ENCODE measurements around the gene MEGF11. TPM values are rescaled to one million over a fixed set of nuclear protein-coding genes. Genes with fewer than 3 reads are reported as not detected.

Gene MEGF11
- total and polyA plus RNA-seq, 8 donors = 2.6 to 17.4 (median 9.9) TPM; not detected in 1

DNA sequence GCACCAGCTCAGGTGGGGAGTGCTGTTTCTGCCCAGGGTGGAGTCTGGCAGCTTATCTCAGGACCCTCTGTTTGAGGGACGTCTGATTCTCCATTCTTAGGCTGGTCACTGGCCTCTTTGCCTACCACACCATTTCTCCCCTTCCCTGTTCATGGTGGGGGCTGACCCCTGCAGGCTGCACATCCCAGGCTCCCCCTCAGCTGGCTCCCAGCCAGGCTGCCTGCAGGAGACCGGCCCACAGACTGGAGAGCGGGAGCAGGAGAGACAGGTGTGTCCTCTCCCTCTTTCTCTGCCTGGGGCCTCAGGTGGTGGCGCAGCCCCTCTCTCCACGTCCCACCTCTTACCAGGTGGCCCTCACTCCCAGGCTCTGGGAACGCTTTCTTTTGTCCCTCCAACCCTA lies 323.4 kb downstream of the MEGF11 start:
- intact Hi-C loops (cut with DNase I) = no loop called here
- Histone ChIP-seq H3K4me1 (no peaks in the 10 kb centered on the region), H3K36me3 (no peaks in the 10 kb centered on the region), H3K9me3 (no peaks in the 10 kb centered on the region), H3K4me3 (no peak overlapping the region), H3K27me3 (no peaks in the 10 kb centered on the region), H3K27ac (no peak overlapping the region)
- no peak for ATAC-seq
- TF ChIP-seq, protein P1, sequence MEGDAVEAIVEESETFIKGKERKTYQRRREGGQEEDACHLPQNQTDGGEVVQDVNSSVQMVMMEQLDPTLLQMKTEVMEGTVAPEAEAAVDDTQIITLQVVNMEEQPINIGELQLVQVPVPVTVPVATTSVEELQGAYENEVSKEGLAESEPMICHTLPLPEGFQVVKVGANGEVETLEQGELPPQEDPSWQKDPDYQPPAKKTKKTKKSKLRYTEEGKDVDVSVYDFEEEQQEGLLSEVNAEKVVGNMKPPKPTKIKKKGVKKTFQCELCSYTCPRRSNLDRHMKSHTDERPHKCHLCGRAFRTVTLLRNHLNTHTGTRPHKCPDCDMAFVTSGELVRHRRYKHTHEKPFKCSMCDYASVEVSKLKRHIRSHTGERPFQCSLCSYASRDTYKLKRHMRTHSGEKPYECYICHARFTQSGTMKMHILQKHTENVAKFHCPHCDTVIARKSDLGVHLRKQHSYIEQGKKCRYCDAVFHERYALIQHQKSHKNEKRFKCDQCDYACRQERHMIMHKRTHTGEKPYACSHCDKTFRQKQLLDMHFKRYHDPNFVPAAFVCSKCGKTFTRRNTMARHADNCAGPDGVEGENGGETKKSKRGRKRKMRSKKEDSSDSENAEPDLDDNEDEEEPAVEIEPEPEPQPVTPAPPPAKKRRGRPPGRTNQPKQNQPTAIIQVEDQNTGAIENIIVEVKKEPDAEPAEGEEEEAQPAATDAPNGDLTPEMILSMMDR (IDR thresholded peaks at IDR 0.05) = no peak
- DNase-seq = no peak

DNA sequence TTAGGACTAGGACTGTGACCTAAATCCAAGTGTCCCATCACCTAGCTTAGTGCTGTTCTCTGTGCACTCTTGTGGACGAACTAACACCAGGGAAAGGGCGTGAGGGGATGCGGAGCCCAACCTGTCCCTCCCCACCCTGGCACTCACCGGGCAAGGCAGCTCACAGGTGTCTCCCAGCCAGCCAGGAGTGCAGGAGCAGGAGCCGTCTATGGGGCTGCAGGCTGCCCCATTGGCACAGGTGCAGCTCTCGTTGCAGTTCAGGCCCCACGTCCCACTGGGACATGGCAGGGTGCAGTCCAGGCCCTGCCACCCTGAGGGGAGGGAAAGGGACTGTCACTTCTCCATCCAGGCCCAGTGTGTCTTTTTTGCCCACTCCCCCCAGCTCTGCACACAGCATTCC lies 324.0 kb downstream of the MEGF11 start:
- TF ChIP-seq, protein P1 (IDR thresholded peaks at IDR 0.05) = no peak
- no peak overlapping the region for H3K27ac ChIP-seq
- no peak for ATAC-seq
- H3K36me3 ChIP-seq = no peaks in the 10 kb centered on the region
- intact Hi-C loops (cut with DNase I) = no loop called here
- no peak overlapping the region for H3K4me3 ChIP-seq
- H3K9me3 ChIP-seq = no peaks in the 10 kb centered on the region
- DNase-seq = peak in 1 of 4 donors; percentile 51
- H3K4me1 ChIP-seq = no peaks in the 10 kb centered on the region
- no peaks in the 10 kb centered on the region for H3K27me3 ChIP-seq

DNA sequence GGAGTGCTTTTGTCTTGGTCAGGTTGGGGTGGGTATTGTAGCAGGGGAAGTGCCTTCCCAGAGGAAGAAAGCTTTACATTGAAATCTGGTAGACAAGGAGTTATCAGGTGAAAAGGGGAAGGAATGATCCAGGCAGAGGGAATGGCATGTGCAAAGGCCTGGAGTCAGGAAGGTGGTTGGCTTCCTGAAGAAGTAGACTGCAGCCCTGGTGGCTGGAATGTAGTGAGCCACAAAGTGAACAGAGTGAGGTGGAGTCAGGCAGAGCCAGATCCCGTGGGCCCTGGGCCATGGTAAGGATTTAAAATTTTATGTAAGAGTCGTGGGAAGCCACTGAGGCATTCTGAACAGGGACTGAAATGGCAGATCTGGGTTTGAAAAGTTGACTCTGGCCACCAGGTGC lies 326.0 kb downstream of the MEGF11 start:
- DNase-seq (no peak), ATAC-seq (no peak)
- Histone ChIP-seq H3K4me3 (no peak overlapping the region), H3K27me3 (no peaks in the 10 kb centered on the region), H3K9me3 (no peaks in the 10 kb centered on the region), H3K4me1 (no peaks in the 10 kb centered on the region), H3K36me3 (no peaks in the 10 kb centered on the region), H3K27ac (no peak overlapping the region)
- TF ChIP-seq, protein P1 (IDR thresholded peaks at IDR 0.05) = no peak
- intact Hi-C loops (cut with DNase I) = no loop called here

DNA sequence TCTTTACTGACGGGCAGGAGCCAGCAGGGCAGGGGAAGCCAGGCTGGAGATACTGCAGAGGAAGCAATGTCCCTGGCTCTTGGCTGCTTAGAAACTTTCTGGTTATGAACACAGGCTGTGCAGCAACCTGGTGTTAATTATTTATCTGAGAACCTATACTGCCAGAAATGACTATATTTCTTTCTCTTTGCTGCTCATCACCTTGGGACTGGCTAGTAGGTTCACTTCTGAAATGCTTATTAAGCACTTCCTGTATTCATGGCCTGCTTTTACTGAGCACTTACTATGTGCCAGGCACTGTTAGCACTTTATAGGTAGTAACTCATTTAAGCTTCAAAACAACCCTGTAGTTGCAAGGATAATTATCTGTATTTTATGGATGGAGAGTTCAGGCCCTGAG lies 326.7 kb downstream of the MEGF11 start:
- ATAC-seq = no peak
- Histone ChIP-seq H3K27me3 (no peaks in the 10 kb centered on the region), H3K9me3 (no peaks in the 10 kb centered on the region), H3K27ac (no peak overlapping the region), H3K4me1 (no peaks in the 10 kb centered on the region), H3K4me3 (no peak overlapping the region), H3K36me3 (no peaks in the 10 kb centered on the region)
- TF ChIP-seq, protein P1 (IDR thresholded peaks at IDR 0.05) = no peak
- intact Hi-C loops (cut with DNase I) = no loop called here
- no peak for DNase-seq

DNA sequence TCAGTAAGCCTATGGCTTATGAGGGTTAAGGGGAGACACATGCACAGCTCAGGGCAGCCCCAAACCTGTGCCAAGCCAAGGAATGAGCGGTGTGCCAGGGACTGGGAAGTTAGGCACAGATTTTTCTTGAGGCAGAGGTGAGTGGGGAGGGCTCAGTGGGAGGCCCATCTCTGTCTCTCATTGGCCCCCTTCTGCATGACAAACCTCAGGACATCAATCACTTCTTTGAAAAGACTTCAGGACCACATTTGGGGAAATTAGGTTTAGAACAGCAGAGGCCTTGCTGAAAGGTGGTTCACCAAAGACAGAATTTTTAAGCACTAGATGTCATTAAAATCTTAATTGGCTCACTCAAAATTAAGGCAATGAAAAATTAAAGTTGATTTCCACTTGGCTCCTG lies 327.1 kb downstream of the MEGF11 start:
- intact Hi-C loops (cut with DNase I) = no loop called here
- no peak for ATAC-seq
- H3K4me1 ChIP-seq = no peaks in the 10 kb centered on the region

More for the DNA sequence above, 327.1 kb downstream of the MEGF11 start:
- no peak for DNase-seq
- Histone ChIP-seq H3K9me3 (no peaks in the 10 kb centered on the region), H3K36me3 (no peaks in the 10 kb centered on the region), H3K27ac (no peak overlapping the region), H3K4me3 (no peak overlapping the region), H3K27me3 (no peaks in the 10 kb centered on the region)
- TF ChIP-seq, protein P1 (IDR thresholded peaks at IDR 0.05) = no peak

Data from left lung (tissue), 10 donors.